Suprapubic skin (tissue), 4 donors: ENCODE results near the gene MAPK13. TPM values are rescaled to one million over a fixed set of nuclear protein-coding genes. Genes with fewer than 3 reads are reported as not detected.

Experiments used
- DNase-seq, 2 donors: peaks; one replicate each; pipeline ENCODE4 v3.0.0-alpha.2; 2019; ENCODE audit warnings: low spot score in 2 of 2
- H3K27ac ChIP-seq: fragments of 200-600 bp; sonication (generic); one replicate; pipeline ENCODE4 v1.5.1; 2019
- H3K27me3 ChIP-seq: fragments of 200-600 bp; sonication (generic); one replicate; pipeline ENCODE4 v1.5.1; 2019
- H3K36me3 ChIP-seq: fragments of 200-600 bp; sonication (generic); one replicate; pipeline ENCODE4 v1.5.1; 2019
- H3K4me1 ChIP-seq: fragments of 200-600 bp; sonication (generic); one replicate; pipeline ENCODE4 v1.5.1; 2019
- H3K4me3 ChIP-seq: fragments of 200-600 bp; sonication (generic); one replicate; pipeline ENCODE4 v1.5.1; 2019; ENCODE audit warnings: mild to moderate bottlenecking
- H3K9me3 ChIP-seq: fragments of 200-600 bp; sonication (generic); one replicate; pipeline ENCODE4 v1.5.1; 2019
- EP300 ChIP-seq: sonication (generic); formaldehyde crosslinking; IDR thresholded peaks from one replicate; pipeline ENCODE4 v1.6.1; 2017; ENCODE audit warnings: antibody characterized with exemption
- POLR2A ChIP-seq, 2 donors: fragments of 450-650 bp; IDR thresholded peaks; one replicate each; pipeline ENCODE4 v1.6.1; 2017; ENCODE audit warnings: antibody characterized with exemption in 2 of 2, mild to moderate bottlenecking in 2 of 2, moderate library complexity in 2 of 2
- POLR2AphosphoS5 ChIP-seq, 3 donors: sonication (generic); formaldehyde crosslinking; IDR thresholded peaks; one replicate each; pipeline ENCODE4 v1.6.1; 2017; ENCODE audit warnings: antibody characterized with exemption in 3 of 3
- WGBS: methylation state at CpG from one replicate; pipeline ENCODE4 v1.1.5; 2018; 5-methylcytosine and 5-hydroxymethylcytosine counted together
- total RNA-seq, 4 donors: library from RNA; depleted of rRNA; stranded (reverse); fragments of >200 nt; gene quantifications; one replicate each; pipeline ENCODE4 v1.1.0, GENCODE V29; 2016
- TF ChIP-seq, protein P1 (sequence below), 2 donors: fragments of 200-600 bp in 1 of 2; fragments of 450-650 bp in 1 of 2; sonication (generic) in 1 of 2; IDR thresholded peaks; one replicate each; pipeline ENCODE4 v1.5.1; 2016 to 2019; ENCODE audit warnings: antibody characterized with exemption in 2 of 2, mild to moderate bottlenecking in 1 of 2, moderate library complexity in 1 of 2

Gene MAPK13
- total RNA-seq, 4 donors from 2014 or later: 72.5 to 109 (median 105) TPM

DNA sequence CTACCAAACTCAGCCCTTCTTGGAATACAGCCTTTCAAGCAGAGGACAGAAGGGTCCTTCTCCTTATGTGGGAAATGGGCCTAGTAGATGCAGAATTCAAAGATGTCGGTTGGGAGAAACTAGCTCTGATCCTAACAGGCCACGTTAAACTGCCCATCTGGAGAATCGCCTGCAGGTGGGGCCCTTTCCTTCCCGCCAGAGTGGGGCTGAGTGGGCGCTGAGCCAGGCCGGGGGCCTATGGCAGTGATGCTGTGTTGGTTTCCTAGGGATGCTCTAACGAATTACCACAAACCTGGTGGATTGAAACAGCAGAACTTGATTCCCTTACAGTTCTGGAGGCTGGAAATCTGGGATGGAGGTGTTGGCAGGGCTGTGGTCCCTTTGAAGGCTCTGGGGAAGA lies 9.1 kb downstream of the MAPK13 start:
- peaks cover 37% of the 10 kb centered on the region for H3K36me3 ChIP-seq
- H3K9me3 ChIP-seq: no peaks in the 10 kb centered on the region
- WGBS: 71% methylated on average over 5 of the region's 7 CpGs
- H3K27me3 ChIP-seq: no peaks in the 10 kb centered on the region
- no peak overlapping the region for H3K27ac ChIP-seq
- H3K4me3 ChIP-seq: no peak overlapping the region
- TF ChIP-seq POLR2AphosphoS5 (IDR thresholded peaks at IDR 0.05) (no peak), EP300 (no peak), POLR2A (IDR thresholded peaks at IDR 0.05) (no peak)
- TF ChIP-seq, protein P1, sequence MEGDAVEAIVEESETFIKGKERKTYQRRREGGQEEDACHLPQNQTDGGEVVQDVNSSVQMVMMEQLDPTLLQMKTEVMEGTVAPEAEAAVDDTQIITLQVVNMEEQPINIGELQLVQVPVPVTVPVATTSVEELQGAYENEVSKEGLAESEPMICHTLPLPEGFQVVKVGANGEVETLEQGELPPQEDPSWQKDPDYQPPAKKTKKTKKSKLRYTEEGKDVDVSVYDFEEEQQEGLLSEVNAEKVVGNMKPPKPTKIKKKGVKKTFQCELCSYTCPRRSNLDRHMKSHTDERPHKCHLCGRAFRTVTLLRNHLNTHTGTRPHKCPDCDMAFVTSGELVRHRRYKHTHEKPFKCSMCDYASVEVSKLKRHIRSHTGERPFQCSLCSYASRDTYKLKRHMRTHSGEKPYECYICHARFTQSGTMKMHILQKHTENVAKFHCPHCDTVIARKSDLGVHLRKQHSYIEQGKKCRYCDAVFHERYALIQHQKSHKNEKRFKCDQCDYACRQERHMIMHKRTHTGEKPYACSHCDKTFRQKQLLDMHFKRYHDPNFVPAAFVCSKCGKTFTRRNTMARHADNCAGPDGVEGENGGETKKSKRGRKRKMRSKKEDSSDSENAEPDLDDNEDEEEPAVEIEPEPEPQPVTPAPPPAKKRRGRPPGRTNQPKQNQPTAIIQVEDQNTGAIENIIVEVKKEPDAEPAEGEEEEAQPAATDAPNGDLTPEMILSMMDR (IDR thresholded peaks at IDR 0.05): no peak
- H3K4me1 ChIP-seq: peaks cover 15% of the 10 kb centered on the region
- DNase-seq: no peak

DNA sequence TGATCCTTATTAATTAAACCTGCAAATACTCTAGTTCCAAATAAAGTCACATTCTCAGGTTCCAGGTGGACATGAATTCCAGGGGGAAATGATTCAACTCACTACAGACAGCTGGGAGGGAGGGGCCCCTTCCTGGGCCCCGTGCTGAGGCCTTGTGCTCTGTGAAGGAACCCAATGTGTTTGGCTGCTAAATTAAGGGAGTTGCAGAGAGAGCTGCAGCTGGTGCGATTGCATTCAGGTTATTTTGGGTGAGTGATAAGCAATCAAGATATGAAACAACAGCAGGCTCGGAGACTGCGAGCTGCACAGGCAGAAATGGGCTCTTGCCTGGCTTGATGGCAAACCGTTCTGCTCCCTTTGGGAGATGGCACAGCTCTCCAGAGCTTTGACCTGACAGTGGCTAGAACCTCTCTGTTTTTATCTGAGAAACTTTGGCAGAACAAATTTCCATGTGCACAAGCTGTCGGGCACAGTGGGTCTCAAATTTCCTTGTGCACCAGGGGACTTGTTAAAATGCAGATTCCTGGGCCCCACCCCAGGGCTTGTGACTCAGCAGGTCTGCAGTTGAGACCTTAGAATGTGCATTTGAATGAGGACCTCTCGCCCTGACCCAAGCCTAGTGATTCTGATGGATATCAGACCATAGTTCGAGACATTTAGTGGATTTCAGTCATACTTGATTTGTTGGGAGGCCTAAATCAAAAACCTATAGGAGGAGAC lies 9.8 kb downstream of the MAPK13 start:
- H3K27me3 ChIP-seq: no peaks in the 10 kb centered on the region
- TF ChIP-seq POLR2A (IDR thresholded peaks at IDR 0.05) (no peak), POLR2AphosphoS5 (IDR thresholded peaks at IDR 0.05) (no peak), EP300 (no peak)
- TF ChIP-seq, protein P1 (IDR thresholded peaks at IDR 0.05): no peak
- no peaks in the 10 kb centered on the region for H3K9me3 ChIP-seq
- 69% methylated on average over 7 of the region's 8 CpGs for WGBS
- no peak overlapping the region for H3K27ac ChIP-seq
- H3K4me3 ChIP-seq: no peak overlapping the region
- H3K36me3 ChIP-seq: peaks cover 37% of the 10 kb centered on the region
- no peak for DNase-seq
- peaks cover 13% of the 10 kb centered on the region for H3K4me1 ChIP-seq

DNA sequence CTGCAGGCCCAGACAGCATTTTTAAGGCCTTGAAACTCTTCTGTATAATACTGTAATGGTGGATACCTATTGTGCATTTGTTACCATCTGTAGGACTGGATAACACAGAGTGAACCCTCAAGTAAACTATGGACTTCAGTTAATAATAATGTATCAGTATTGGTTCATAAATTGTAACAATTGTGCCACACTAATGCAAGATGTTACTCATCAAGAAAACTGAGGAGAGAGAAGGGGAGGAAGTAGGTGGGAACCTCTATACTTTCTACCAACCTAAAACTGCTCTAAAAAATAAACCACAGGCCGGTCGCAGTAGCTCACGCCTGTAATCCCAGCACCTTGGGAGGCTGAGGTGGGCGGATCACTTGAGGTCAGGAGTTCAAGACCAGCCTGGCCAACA lies 10.8 kb downstream of the MAPK13 start:
- H3K27ac ChIP-seq: no peak overlapping the region
- H3K36me3 ChIP-seq: peaks cover 37% of the 10 kb centered on the region
- peaks cover 6% of the 10 kb centered on the region for H3K4me1 ChIP-seq
- no peak for DNase-seq
- TF ChIP-seq POLR2AphosphoS5 (IDR thresholded peaks at IDR 0.05): no peak
- TF ChIP-seq POLR2A (IDR thresholded peaks at IDR 0.05): no peak
- TF ChIP-seq EP300: no peak
- TF ChIP-seq, protein P1 (IDR thresholded peaks at IDR 0.05): no peak
- H3K4me3 ChIP-seq: no peak overlapping the region
- H3K27me3 ChIP-seq: no peaks in the 10 kb centered on the region
- 65% methylated on average over 4 of the region's 4 CpGs for WGBS
- H3K9me3 ChIP-seq: no peaks in the 10 kb centered on the region

DNA sequence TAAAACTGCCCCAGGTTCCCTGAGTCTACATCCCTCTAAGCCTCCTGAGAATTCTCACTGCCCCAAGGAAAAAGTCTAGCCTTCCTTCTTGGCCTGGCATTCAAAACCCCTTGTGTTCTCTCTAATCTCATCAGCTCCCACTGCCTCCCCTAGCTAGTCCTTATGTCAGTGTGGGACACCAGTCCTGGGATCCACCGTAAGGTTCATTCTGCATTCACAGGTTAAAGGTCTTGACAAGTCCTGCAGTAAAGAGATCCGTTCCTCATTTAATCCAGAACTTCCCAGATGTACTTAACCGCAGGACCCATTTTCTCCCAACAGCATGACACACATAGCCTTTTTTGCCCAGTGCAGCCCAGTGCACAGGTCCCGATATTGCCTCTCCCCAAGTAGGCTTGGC lies 11.6 kb downstream of the MAPK13 start:
- Histone ChIP-seq H3K4me1 (peaks cover 6% of the 10 kb centered on the region), H3K9me3 (no peaks in the 10 kb centered on the region), H3K36me3 (peaks cover 28% of the 10 kb centered on the region), H3K27ac (no peak overlapping the region), H3K4me3 (no peak overlapping the region), H3K27me3 (no peaks in the 10 kb centered on the region)
- WGBS: 90% methylated on average over 4 of the region's 4 CpGs
- DNase-seq: no peak
- TF ChIP-seq POLR2A (IDR thresholded peaks at IDR 0.05) (no peak), EP300 (no peak), POLR2AphosphoS5 (IDR thresholded peaks at IDR 0.05) (no peak)
- TF ChIP-seq, protein P1 (IDR thresholded peaks at IDR 0.05): no peak

DNA sequence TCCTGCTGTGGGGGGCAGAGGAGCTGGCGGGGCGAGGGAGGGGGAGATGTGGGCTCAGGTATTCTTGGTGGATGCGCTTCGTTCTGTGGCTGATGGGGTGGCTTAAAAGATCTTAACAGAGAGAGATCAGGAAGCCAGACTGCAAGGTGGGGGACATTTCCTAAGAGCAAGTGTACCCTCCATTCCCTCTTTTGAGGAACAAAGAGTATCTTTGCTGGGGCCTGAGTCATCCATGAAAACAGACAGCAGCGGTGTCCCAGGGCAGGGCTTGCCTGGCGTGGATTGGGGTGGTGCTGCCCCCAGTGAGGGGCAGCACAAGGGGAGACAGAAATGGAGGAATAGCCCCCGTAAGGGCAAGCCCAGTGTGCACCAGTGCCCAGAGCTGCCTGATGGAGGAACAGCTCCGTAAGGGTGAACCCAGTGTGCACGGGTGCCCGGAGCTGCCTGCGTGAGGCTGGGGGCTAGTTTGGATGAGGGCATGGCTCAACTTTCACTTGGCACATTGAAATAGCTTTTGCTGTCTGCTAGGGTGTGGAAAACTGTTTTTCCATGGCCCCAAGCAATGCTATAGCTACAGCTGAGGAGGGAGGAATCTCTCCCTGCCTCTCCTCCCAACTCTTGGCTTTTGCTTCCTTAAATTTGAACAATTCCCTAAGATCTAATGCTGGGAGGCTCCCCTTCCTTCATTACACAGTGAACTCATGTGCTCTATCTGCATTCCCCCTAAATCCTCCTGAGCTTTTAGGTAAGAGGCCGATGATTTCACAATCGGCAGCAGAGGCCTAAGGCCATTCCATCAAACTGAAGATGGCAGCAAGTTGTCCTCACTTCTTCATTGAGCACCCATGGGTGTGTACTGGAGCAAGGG lies 12.9 kb downstream of the MAPK13 start:
- no peak overlapping the region for H3K27ac ChIP-seq
- no peak for DNase-seq
- 59% methylated on average over 13 of the region's 13 CpGs for WGBS
- H3K4me3 ChIP-seq: no peak overlapping the region
- H3K27me3 ChIP-seq: no peaks in the 10 kb centered on the region
- no peak for TF ChIP-seq EP300
- TF ChIP-seq, protein P1 (IDR thresholded peaks at IDR 0.05): no peak
- no peak for TF ChIP-seq POLR2A (IDR thresholded peaks at IDR 0.05)
- no peak for TF ChIP-seq POLR2AphosphoS5 (IDR thresholded peaks at IDR 0.05)
- peaks cover 21% of the 10 kb centered on the region for H3K36me3 ChIP-seq
- no peaks in the 10 kb centered on the region for H3K9me3 ChIP-seq
- peaks cover 6% of the 10 kb centered on the region for H3K4me1 ChIP-seq
